ENCODE measurements around the gene HLX.

- TF ChIP-seq CTCF (IDR thresholded peaks at IDR 0.05) (no peak), POLR2A (IDR thresholded peaks at IDR 0.05) (no peak)
Observed at GRCh38 chr1:220921971-220922635, 42.9 kb downstream of the HLX start.

All from tibial nerve (tissue), 3 donors.